Renal cortex interstitium (tissue), 15 donors: ENCODE measurements around the gene RPL37. TPM values are rescaled to one million over a fixed set of nuclear protein-coding genes. Genes with fewer than 3 reads are reported as not detected.
"Not testable (repeated sequence)": the region's sequence is repeated elsewhere in the genome, so short reads cannot be mapped to it uniquely, and the experiment has no call there.

ENCODE experiments used
- DNase-seq, 11 donors: peaks; one replicate each; pipeline ENCODE4 v3.0.0-alpha.2; 2013; ENCODE audit warnings: low read depth in 9 of 11, low spot score in 4 of 11; ENCODE audit errors: extremely low read depth in 1 of 11
- long read RNA-seq, 16 experiments: transcript quantifications; one replicate each; lab custom pipeline, GENCODE V29; 2026
- polyA plus RNA-seq, 3 donors: library from polyadenylated mRNA; unstranded; fragments of 120-200 nt; gene quantifications; one replicate each; pipeline ENCODE4 v1.2.1, GENCODE V29; 2013; ENCODE audit not compliant: insufficient read length in 3 of 3

Gene RPL37
- polyA plus RNA-seq, result 1,000 to 10,000 TPM; 1,640 to 2,238 (median 1,988) TPM
- long read RNA-seq, donor 1, full-length matches to known transcripts, result 558 of 869 reads
- long read RNA-seq, donor 1, partial matches to known transcripts, result 305 of 869 reads
- long read RNA-seq, donor 1, other reads (novel, unspliced or antisense), result 6 of 869 reads
- long read RNA-seq, donor 2, full-length matches to known transcripts, result 541 of 876 reads
- long read RNA-seq, donor 2, partial matches to known transcripts, result 301 of 876 reads
- long read RNA-seq, donor 2, other reads (novel, unspliced or antisense), result 34 of 876 reads
- long read RNA-seq, donor 3, full-length matches to known transcripts, result 1,027 of 1,459 reads
- long read RNA-seq, donor 3, partial matches to known transcripts, result 427 of 1,459 reads
- long read RNA-seq, donor 3, other reads (novel, unspliced or antisense), result 5 of 1,459 reads
- long read RNA-seq, donor 4, full-length matches to known transcripts, result 514 of 749 reads
- long read RNA-seq, donor 4, partial matches to known transcripts, result 210 of 749 reads
- long read RNA-seq, donor 4, other reads (novel, unspliced or antisense), result 25 of 749 reads
- long read RNA-seq, donor 5, result 0 reads
- long read RNA-seq, donor 6, full-length matches to known transcripts, result 757 of 1,205 reads
- long read RNA-seq, donor 6, partial matches to known transcripts, result 409 of 1,205 reads
- long read RNA-seq, donor 6, other reads (novel, unspliced or antisense), result 39 of 1,205 reads
- long read RNA-seq, donor 7, full-length matches to known transcripts, result 1,205 of 1,713 reads
- long read RNA-seq, donor 7, partial matches to known transcripts, result 444 of 1,713 reads
- long read RNA-seq, donor 7, other reads (novel, unspliced or antisense), result 64 of 1,713 reads
- long read RNA-seq, donor 8, result 0 reads
- long read RNA-seq, donor 9, full-length matches to known transcripts, result 647 of 1,075 reads
- long read RNA-seq, donor 9, partial matches to known transcripts, result 393 of 1,075 reads
- long read RNA-seq, donor 9, other reads (novel, unspliced or antisense), result 35 of 1,075 reads
- long read RNA-seq, donor 10, full-length matches to known transcripts, result 1,067 of 1,455 reads
- long read RNA-seq, donor 10, partial matches to known transcripts, result 378 of 1,455 reads
- long read RNA-seq, donor 10, other reads (novel, unspliced or antisense), result 10 of 1,455 reads
- long read RNA-seq, donor 11, full-length matches to known transcripts, result 360 of 483 reads
- long read RNA-seq, donor 11, partial matches to known transcripts, result 114 of 483 reads
- long read RNA-seq, donor 11, other reads (novel, unspliced or antisense), result 9 of 483 reads
- long read RNA-seq, donor 12, full-length matches to known transcripts, result 371 of 633 reads
- long read RNA-seq, donor 12, partial matches to known transcripts, result 247 of 633 reads
- long read RNA-seq, donor 12, other reads (novel, unspliced or antisense), result 15 of 633 reads
- long read RNA-seq, donor 13, result 0 reads
- long read RNA-seq, donor 14, full-length matches to known transcripts, result 924 of 1,241 reads
- long read RNA-seq, donor 14, partial matches to known transcripts, result 265 of 1,241 reads
- long read RNA-seq, donor 14, other reads (novel, unspliced or antisense), result 52 of 1,241 reads
- long read RNA-seq, donor 15, full-length matches to known transcripts, result 324 of 500 reads
- long read RNA-seq, donor 15, partial matches to known transcripts, result 176 of 500 reads
- long read RNA-seq, donor 15, other reads (novel, unspliced or antisense), result 0 of 500 reads
- long read RNA-seq, donor 16, full-length matches to known transcripts, result 1,041 of 1,574 reads
- long read RNA-seq, donor 16, partial matches to known transcripts, result 533 of 1,574 reads
- long read RNA-seq, donor 16, other reads (novel, unspliced or antisense), result 0 of 1,574 reads

DNA sequence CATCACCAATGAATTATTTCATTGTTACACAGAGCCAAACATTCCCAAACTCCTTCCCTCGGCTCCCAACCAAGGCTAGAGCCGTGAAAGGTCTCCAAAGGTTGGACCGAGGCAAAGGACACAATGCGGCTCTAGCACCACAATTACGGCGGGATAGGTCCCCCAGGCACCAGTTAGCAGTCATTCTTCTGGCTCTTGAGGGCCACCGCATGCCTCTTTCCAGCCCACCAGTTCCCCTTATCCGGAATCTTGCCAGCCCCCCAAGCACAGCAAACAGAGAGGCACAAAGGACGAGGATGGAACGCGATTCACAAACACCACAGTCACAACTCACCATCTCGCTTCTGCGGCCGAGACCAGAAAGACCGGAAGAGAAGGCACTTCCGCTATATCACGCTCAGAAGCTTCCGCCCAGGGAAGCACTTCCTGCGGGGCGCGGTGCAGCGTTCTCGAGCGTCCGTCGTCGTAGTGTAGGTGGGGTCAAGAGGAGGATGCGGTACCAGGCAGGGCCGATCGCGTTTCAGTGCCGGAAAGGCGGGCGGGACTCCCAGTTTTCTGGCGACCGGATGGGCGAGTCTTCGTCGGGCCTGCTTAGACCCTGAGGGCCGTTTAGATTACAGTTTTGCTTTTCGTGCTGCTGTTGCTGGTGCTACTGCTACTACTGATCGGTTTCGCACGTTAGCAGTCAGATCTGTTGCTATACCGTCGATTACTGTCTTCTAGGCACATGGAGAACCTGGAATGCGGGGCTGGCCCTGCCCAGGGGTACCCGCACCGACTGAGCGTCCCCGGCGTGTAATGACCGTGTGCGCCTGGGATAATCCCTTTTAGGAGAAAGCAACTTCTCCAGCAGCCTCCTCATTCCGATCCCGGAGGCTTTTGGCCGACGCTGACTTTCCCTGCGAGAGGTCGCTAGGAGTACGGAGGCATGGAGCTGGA, at the start of gene RPL37:
Gene RPL37 (minus strand): TSS at position 374 of the 939 bp plus-strand sequence. CDS start 37 bp downstream, at position 337.
- DNase-seq, result peak; percentile 87 to 96 (median 93)

- not testable (repeated sequence) for DNase-seq
Observed at GRCh38 chr5:40883051-40883450, 48.0 kb upstream of the RPL37 start.

DNA sequence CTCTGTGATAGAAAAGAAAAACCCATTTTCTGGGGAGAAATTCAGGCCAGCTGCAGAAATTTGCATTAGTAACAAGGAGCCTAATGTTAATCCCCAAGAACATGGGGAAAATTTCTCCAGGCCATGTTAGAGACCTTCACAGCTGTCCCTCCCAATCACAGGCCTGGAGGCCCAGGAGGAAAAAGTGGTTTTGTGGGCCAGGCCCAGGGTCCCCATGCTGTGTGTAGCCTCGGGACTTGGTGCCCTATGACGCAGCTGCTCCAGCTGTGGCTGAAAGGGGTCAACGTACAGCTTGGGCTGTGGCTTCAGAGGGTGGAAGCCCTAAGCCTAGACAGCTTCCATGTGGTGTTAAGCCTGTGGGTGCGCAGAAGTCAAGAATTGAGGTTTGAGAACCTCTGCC, 47.3 kb upstream of the RPL37 start:
- no peak for DNase-seq

GRCh38 chr5:40879163-40879942, 44.3 kb upstream of the RPL37 start:
- peak in 1 of 11 donors; percentile 9 for DNase-seq

DNA sequence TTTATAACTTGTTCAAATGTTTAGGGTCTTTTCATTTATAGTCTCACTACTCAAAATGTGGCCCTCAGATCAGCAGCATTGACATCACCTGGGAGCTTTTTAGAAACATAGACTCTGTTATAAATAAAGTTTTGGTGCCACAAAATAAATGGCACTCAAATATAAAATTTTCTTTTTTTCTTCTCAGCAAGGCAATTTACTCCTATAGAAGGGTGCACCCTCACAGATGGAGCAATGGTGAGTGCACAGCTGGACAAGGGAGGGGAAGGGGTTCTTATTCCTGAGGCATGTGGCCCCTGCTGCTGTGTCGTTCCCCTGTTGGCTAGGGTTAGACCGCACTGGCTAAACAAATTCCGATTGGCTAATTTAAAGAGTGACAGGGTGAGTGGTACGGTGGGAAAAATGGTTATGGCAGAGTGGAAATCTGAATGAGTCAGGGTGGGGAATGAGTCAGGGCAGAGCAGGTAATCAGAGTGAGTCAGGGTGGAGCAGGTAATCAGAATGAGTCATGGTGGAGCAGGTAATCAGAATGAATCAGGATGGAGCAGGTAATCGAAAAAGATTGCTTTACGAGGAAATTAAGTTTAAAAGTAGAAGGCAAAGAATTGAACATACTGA, 42.5 kb upstream of the RPL37 start:
- no peak for DNase-seq

DNA sequence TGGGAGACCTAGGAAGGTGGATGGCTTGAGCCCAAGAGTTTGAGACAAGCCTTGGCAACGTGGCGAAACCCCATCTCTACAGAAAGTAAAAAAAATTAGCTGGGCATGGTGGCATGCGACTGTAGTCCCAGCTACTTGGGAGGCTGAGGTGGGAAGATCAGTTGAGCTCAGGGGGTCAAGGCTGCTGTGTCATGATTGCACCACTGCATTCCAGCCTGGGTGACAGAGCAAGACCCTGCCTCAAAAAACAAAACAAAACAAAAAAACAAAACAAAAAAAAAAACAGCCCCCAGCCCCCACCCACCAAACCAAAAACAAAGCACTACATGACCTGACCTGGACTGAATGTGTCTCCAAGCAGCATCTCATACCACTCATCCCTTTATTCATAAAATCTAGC, 40.9 kb upstream of the RPL37 start:
- DNase-seq, result no peak

GRCh38 chr5:40873286-40873880, 38.4 kb upstream of the RPL37 start:
- DNase-seq, result no peak

DNA sequence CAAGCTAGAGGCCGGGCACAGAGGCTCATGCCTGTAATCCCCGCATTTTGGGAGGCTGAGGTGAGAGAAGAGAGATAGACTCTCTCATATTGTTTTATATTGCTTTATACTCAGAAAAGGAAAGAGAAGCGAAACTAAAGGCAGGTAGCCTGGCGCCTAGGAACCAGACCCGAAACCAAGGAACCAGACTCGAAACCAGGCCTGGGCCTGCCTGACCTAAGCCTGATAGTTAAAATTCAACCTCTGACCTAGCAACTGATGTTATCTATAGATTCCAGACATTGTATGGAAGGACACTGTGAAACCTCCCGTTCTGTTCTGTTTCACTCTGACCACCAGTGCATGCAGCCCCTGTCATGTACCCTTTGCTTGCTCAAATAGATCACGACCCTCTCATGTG, 37.2 kb upstream of the RPL37 start:
- DNase-seq, result not testable (repeated sequence)

DNA sequence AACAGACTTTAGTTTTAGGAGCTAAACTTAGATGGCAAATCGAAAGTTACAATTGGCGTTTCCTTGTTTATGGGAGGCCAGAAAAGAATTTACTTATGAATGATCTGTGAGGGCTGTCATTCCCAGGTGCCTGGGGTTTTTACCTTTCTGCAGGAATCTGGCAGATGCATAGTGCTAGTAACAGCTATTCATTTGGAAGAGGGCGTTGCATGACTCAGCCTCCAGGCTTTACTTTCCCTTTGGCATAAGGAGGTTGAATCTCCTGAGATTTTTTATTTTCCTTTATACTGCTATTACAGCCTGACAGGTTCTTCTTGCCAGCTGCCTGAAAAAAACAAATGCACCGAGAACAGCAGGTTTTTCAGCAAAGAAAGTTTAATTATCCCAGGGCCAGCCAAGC, 36.2 kb upstream of the RPL37 start:
- DNase-seq, result no peak

- DNase-seq, result no peak
Observed at GRCh38 chr5:40869384-40869783, 34.4 kb upstream of the RPL37 start.

- no peak for DNase-seq
Observed at GRCh38 chr5:40866844-40867243, 31.8 kb upstream of the RPL37 start.

DNA sequence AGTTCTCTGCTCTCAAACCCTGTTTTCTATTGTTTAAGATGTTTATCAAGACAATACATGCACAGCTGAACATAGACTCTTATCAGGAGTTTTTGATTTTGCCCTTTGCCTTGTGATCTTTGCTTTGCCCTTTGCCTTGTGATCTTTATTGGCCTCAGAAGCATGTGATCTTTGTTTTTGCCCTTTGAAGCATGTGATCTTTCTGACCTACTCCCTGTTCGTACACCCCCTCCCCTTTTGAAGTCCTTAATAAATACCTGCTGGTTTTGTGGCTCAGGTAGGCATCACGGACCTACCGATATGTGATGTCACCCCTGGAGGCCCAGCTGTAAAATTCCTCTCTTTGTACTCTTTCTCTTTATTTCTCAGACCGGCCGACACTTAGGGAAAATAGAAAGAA, 30.0 kb upstream of the RPL37 start:
- DNase-seq, result not testable (repeated sequence)

- no peak for DNase-seq
Observed at GRCh38 chr5:40860711-40861110, 25.7 kb upstream of the RPL37 start.

DNA sequence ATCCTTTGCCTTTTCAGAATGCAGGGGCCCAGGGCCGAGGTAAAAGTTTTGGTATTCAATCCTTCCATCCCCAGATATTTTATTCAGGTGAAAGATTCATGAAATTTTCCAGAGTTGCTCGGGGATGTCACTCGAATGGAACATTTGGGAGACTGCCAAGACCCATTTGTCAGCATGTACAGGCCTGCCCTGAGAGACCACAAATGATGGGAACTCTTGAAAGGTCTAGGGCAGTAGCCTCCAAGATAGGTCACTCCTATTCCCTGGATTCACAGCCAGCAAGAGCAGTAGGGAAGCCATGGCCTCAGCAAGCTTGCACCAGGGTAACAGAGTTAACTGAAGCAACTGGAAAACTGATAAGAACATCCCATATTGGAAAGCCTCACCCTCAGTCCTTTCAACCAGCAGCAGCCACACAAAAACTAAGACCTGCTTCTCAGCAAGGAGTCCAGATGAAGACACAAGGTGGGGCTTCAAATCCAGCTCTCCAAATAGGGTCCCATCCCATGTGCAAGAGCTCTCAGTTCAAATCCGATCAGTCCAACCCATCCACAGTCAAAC, 18.7 kb upstream of the RPL37 start:
- DNase-seq, result no peak

- DNase-seq, result no peak
Observed at GRCh38 chr5:40847525-40847924, 12.5 kb upstream of the RPL37 start.
